TTC549 (cell line): ENCODE data around the gene DNAAF1.
"Not testable (repeated sequence)": the region's sequence is repeated elsewhere in the genome, so short reads cannot be mapped to it uniquely, and the experiment has no call there.

Experiments used
- FAIRE-seq: peaks from 2 replicates; lab custom pipeline; 2012; peaks lifted over from hg19 to GRCh38; lab: Jason Lieb, UNC

Gene DNAAF1

DNA sequence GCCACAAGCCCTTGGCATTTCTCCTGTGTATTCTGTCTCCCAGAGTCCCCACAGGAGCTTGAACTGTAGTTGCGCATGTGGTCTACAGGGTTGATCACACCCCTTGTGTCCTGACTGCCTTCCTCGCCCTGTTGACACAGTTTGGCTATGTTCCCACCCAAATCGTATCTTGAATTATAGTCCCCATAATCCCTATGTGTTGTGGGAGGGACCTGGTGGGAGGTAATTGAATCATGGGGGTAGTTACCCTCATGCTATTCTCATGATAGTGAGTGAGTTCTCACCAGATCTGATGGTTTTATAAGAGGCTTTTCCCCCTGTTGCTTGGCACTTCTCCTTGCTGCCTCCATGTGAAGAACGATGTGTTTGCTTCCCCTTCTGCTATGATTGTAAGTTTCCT lies 67.0 kb downstream of the DNAAF1 start:
- no peak for FAIRE-seq

- FAIRE-seq = no peak
Observed at GRCh38 chr16:84212631-84213030, 67.5 kb downstream of the DNAAF1 start.

- no peak for FAIRE-seq
Observed at GRCh38 chr16:84214451-84215066, 69.5 kb downstream of the DNAAF1 start.

DNA sequence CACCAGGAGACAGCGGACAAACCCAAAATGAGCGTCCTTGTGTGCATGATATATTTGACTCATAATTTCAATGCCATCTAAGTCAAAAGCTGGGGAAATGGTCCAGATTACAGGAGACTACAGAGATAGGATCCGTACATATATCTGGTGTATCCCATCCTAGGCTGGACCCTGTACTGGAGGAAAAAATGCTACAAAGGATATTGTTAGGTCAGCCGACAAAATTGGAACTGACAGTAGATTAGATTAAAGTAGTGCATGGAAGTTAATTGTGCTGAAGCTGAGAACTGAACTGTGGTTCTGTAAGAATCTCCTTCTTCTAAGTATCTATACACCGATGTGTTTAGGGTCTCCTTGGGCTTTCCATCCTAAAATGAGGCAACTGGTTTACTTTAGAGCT lies 70.4 kb downstream of the DNAAF1 start:
- no peak for FAIRE-seq

GRCh38 chr16:84216144-84216543 lies 71.0 kb downstream of the DNAAF1 start:
- not testable (repeated sequence) for FAIRE-seq

GRCh38 chr16:84218176-84218823 lies 73.2 kb downstream of the DNAAF1 start:
- no peak for FAIRE-seq

DNA sequence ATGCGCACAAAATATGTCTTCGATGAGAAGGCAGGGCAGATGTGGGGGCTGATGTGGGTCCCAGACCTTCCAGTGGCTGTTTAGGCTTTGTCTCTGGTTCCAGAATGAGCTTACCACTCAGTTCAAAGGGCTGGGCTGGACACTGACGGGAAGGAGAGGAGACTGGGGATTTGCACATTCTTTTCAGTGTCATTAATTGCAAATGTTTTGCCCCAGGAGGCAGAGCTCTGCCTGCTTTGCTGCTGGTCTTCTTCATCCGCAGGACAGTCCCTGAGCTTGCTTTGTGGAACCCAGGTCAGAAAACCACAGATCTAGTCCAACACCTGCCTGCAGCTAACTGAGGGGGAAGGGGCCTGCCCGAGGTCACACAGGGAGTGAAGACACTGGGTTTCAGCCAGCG lies 73.8 kb downstream of the DNAAF1 start:
- FAIRE-seq = no peak

GRCh38 chr16:84220851-84221250 lies 75.7 kb downstream of the DNAAF1 start:
- FAIRE-seq = no peak

DNA sequence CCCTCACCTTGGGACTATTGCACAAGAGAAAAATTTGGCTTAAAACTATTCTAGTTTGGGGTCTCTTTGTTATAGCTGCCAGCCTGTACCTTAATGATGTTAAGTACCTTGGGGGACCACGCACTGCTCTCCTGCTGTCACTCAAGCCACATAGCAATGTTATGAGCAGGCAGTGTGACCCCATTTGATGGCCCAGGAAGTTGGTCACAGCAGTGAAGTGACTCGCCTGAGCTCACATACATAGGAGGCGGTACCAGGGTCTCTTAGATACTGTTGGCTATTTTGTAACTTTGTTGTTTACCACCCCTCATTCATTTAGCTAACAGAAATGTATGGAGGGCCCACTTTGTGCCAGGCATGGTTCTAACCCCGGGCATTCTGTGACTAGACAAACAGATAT lies 78.3 kb downstream of the DNAAF1 start:
- no peak for FAIRE-seq

GRCh38 chr16:84224554-84224953 lies 79.4 kb downstream of the DNAAF1 start:
- FAIRE-seq = no peak

DNA sequence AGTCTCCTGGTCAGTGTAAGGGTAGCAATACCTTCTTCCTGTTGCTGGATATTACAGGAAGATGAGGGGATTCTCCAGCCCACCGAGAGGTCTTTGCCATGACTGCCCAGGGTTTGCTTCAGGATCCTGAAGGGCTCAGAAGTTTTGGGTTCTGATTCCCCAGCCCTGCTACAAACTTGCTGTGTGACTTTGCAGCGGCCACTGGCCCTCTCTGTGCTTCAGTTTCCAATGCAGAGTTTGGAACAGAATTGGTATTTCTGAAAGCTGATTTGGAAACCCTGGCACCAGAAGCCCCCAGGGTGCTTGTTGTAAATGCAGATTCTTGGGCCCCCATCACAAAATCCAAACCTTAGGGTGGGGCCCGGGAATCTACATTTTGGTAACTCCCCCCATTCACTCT lies 80.0 kb downstream of the DNAAF1 start:
- FAIRE-seq = no peak

GRCh38 chr16:84225571-84225970 lies 80.5 kb downstream of the DNAAF1 start:
- FAIRE-seq = no peak

DNA sequence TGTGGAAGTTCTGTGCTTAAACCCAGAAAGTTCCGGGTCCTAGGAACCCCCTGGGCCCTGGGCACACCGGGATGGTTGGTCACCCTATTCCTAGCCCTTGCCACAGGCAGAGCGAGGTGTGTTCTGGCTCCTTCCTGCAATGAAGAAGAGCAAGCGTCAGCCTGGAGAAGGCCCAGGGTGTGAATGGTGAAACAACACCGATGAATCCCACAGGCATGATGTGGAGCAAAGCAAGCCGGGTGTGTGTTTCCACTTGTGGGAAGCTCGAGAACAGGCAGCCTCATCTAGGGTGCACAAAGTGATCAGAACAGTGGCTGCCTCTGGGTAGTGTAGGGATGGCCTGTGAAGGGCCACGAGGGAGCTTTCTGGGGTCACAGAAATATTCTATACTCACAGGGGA lies 80.9 kb downstream of the DNAAF1 start:
- no peak for FAIRE-seq
